T-cell (primary cell): ENCODE measurements around the gene RBM19. TPM values are rescaled to one million over a fixed set of nuclear protein-coding genes. Genes with fewer than 3 reads are reported as not detected.

Experiments used
- ATAC-seq, 4 experiments: fragments of 200-7000 bp in 3 of 4; fragments of 150-1000 bp in 1 of 4; cut with Tn5 transposase; replicated peaks in 1 of 4; 1 replicate in 3 of 4; 2 replicates in 1 of 4; pipeline ENCODE4 v1.10.0; 2021; ENCODE audit warnings: moderate library complexity in 3 of 4, mild to moderate bottlenecking in 2 of 4, moderate number of reproducible peaks in 1 of 4
- CTCF ChIA-PET, 2 donors: fragments of 300-600 bp; sonication (Branson Sonifier 250); formaldehyde crosslinking; loops; one replicate each; lab custom pipeline; 2022; ENCODE audit warnings: antibody characterized with exemption in 2 of 2; lab: Charles Lee
- POLR2A ChIA-PET, 2 donors: fragments of 300-600 bp; sonication (Branson Sonifier 250); formaldehyde crosslinking; loops; one replicate each; lab custom pipeline; 2022; ENCODE audit warnings: antibody characterized with exemption in 2 of 2; lab: Charles Lee
- DNase-seq, 35 experiments: peaks; one replicate each; pipeline versions ENCODE4 v3.0.0 to v3.0.0-alpha.2; 2013 to 2023
- H3K27ac ChIP-seq: one replicate; pipeline ENCODE4 v1.5.1; 2013; ENCODE audit warnings: low read length
- H3K27me3 ChIP-seq, 2 experiments: replicated peaks in 1 of 2; 1 replicate in 1 of 2; 2 replicates in 1 of 2; pipeline versions ENCODE4 v1.6.1 to v1.7.0; 2013; ENCODE audit warnings: low read length in 1 of 2, mixed read lengths in 1 of 2; ENCODE audit not compliant: control insufficient read depth in 2 of 2, insufficient read depth in 2 of 2; ENCODE audit errors: extremely low read depth in 1 of 2
- H3K36me3 ChIP-seq, 2 donors: 1 replicate in 1 of 2; 2 replicates in 1 of 2; pipeline versions ENCODE4 v1.6.1 to v1.7.0; 2013; ENCODE audit warnings: low read length in 1 of 2; ENCODE audit not compliant: control insufficient read depth in 2 of 2, insufficient read depth in 1 of 2; ENCODE audit errors: extremely low read depth in 1 of 2
- H3K4me1 ChIP-seq, 2 experiments: 1 replicate in 1 of 2; 2 replicates in 1 of 2; pipeline versions ENCODE4 v1.6.1 to v1.7.0; 2013; ENCODE audit warnings: low read length in 2 of 2, mixed read lengths in 1 of 2; ENCODE audit not compliant: insufficient read depth in 2 of 2, control insufficient read depth in 1 of 2; ENCODE audit errors: extremely low read depth in 1 of 2
- H3K4me3 ChIP-seq, 2 donors: 1 replicate in 1 of 2; 2 replicates in 1 of 2; pipeline versions ENCODE4 v1.5.1 to v1.7.0; 2013; ENCODE audit warnings: mild to moderate bottlenecking in 2 of 2, low read length in 1 of 2, moderate library complexity in 1 of 2; ENCODE audit not compliant: control insufficient read depth in 1 of 2; ENCODE audit errors: extremely low read depth in 1 of 2
- H3K9me3 ChIP-seq: 2 replicates; pipeline ENCODE4 v1.7.0; 2013
- H3K27ac Mint-ChIP-seq, 2 donors: one replicate each; pipeline ENCODE4 v1.8.0; 2020 to 2021; ENCODE audit warnings: mild to moderate bottlenecking in 2 of 2, mixed read lengths in 2 of 2
- H3K27me3 Mint-ChIP-seq, 2 donors: one replicate each; pipeline ENCODE4 v1.8.0; 2021 to 2022; ENCODE audit warnings: mixed read lengths in 2 of 2
- H3K36me3 Mint-ChIP-seq: one replicate; pipeline ENCODE4 v1.8.0; 2021; ENCODE audit warnings: mixed read lengths
- H3K4me1 Mint-ChIP-seq, 3 donors: one replicate each; pipeline ENCODE4 v1.8.0; 2020 to 2022; ENCODE audit warnings: mixed read lengths in 3 of 3, mild to moderate bottlenecking in 1 of 3
- H3K4me3 Mint-ChIP-seq, 3 donors: one replicate each; pipeline ENCODE4 v1.8.0; 2020 to 2022; ENCODE audit warnings: mild to moderate bottlenecking in 3 of 3, mixed read lengths in 3 of 3, moderate library complexity in 3 of 3
- H3K9me3 Mint-ChIP-seq, 3 donors: one replicate each; pipeline ENCODE4 v1.8.0; 2020 to 2022; ENCODE audit warnings: mixed read lengths in 3 of 3
- WGBS: methylation state at CpG from one replicate; pipeline ENCODE4 v1.1.5; 2013; ENCODE audit warnings: missing lambda C conversion rate; ENCODE audit not compliant: insufficient coverage; 5-methylcytosine and 5-hydroxymethylcytosine counted together
- total RNA-seq, 35 experiments: library from RNA in 6 of 35; stranded (reverse) in 6 of 35; fragments of 120-200 nt in 1 of 35; gene quantifications; one replicate each; pipeline versions ENCODE4 v1.2.1 to v1.2.4 and lab custom pipeline; 2013 to 2026

RBM19 gene
- total RNA-seq, 5 donors from 2014 or later (not counting 1 experiment from before 2014, with no cell fraction given) = 57.9 to 80.3 (median 78.3) TPM

- 93% methylated on average over 3 of the region's 5 CpGs for WGBS
- DNase-seq (no peak), ATAC-seq (no peak)
- Mint-ChIP-seq H3K27ac (no peak overlapping the region), H3K4me3 (no peak overlapping the region), H3K36me3 (peaks cover 66% of the 10 kb centered on the region), H3K27me3 (no peaks in the 10 kb centered on the region), H3K9me3 (no peaks in the 10 kb centered on the region), H3K4me1 (peaks cover 10 to 18% (median 12%) of the 10 kb centered on the region in 3 donors)
- no peaks in the 10 kb centered on the region for H3K9me3 ChIP-seq
- H3K4me1 ChIP-seq = peaks cover 0 to 4% of the 10 kb centered on the region in 2 experiments
- H3K27ac ChIP-seq = no peak overlapping the region
- peaks cover 27 to 78% of the 10 kb centered on the region in 2 donors for H3K36me3 ChIP-seq
- ChIA-PET POLR2A (no interaction called here), CTCF (no interaction called here)
- H3K27me3 ChIP-seq = no peaks in the 10 kb centered on the region
- no peak overlapping the region for H3K4me3 ChIP-seq
Observed at GRCh38 chr12:113929312-113929989, 36.7 kb downstream of the RBM19 start.

- ChIA-PET CTCF (no interaction called here), POLR2A (no interaction called here)
- no peaks in the 10 kb centered on the region for H3K27me3 Mint-ChIP-seq
- H3K36me3 Mint-ChIP-seq = peaks cover 76% of the 10 kb centered on the region
- H3K4me1 ChIP-seq = peaks cover 0 to 4% of the 10 kb centered on the region in 2 experiments
- no peaks in the 10 kb centered on the region for H3K27me3 ChIP-seq
- no peak overlapping the region for H3K27ac ChIP-seq
- H3K4me1 Mint-ChIP-seq = peaks cover 10 to 18% (median 10%) of the 10 kb centered on the region in 3 donors
- H3K36me3 ChIP-seq = peaks cover 21 to 80% of the 10 kb centered on the region in 2 donors
- H3K27ac Mint-ChIP-seq = no peak overlapping the region
- ATAC-seq (no peak), DNase-seq (no peak)
- WGBS = no CpG with 5 or more reads among the region's 8 CpGs
- no peak overlapping the region for H3K4me3 ChIP-seq
- no peaks in the 10 kb centered on the region for H3K9me3 ChIP-seq
- H3K9me3 Mint-ChIP-seq = no peaks in the 10 kb centered on the region
- no peak overlapping the region for H3K4me3 Mint-ChIP-seq
Observed at GRCh38 chr12:113926788-113927187, 39.3 kb downstream of the RBM19 start.

GRCh38 chr12:113924341-113924740, 41.8 kb downstream of the RBM19 start:
- ATAC-seq = no peak
- Histone ChIP-seq H3K9me3 (no peaks in the 10 kb centered on the region), H3K27me3 (no peaks in the 10 kb centered on the region), H3K4me1 (no peaks in the 10 kb centered on the region), H3K36me3 (peaks cover 19 to 84% of the 10 kb centered on the region in 2 donors), H3K4me3 (no peak overlapping the region), H3K27ac (no peak overlapping the region)
- H3K36me3 Mint-ChIP-seq = peaks cover 78% of the 10 kb centered on the region
- no peaks in the 10 kb centered on the region for H3K9me3 Mint-ChIP-seq
- ChIA-PET CTCF (no interaction called here), POLR2A (no interaction called here)
- 78% methylated on average over 3 of the region's 4 CpGs for WGBS
- DNase-seq = no peak
- peaks cover 0 to 5% (median 3%) of the 10 kb centered on the region in 3 donors for H3K4me1 Mint-ChIP-seq
- no peak overlapping the region for H3K4me3 Mint-ChIP-seq
- no peaks in the 10 kb centered on the region for H3K27me3 Mint-ChIP-seq
- no peak overlapping the region for H3K27ac Mint-ChIP-seq

DNA sequence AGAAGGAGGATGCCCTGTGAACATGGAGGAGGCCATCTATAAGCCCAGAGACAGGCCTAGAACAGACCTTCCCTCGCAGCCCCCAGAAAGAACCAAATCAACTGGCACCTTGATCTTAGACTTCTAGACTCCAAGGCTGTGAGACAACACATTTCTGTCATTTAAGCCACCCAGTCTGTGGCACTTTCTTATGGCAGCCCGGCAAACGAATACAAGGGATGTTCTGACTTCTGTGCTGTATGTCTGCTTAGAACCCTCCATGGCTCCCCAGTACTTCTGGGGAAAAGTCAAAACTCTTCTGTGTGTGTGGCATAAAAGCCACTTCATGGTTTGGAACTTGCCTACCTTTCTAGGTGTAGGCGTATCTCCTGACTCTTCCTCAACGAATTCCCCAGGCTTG, 42.9 kb downstream of the RBM19 start:
- Histone ChIP-seq H3K27me3 (no peaks in the 10 kb centered on the region), H3K4me3 (no peak overlapping the region), H3K36me3 (peaks cover 22 to 81% of the 10 kb centered on the region in 2 donors), H3K9me3 (no peaks in the 10 kb centered on the region), H3K4me1 (no peaks in the 10 kb centered on the region), H3K27ac (no peak overlapping the region)
- POLR2A ChIA-PET = no interaction called here
- Mint-ChIP-seq H3K9me3 (no peaks in the 10 kb centered on the region), H3K36me3 (peaks cover 79% of the 10 kb centered on the region), H3K27ac (no peak overlapping the region), H3K27me3 (no peaks in the 10 kb centered on the region), H3K4me3 (no peak overlapping the region), H3K4me1 (no peaks in the 10 kb centered on the region)
- WGBS = 90% methylated on average over 5 of the region's 5 CpGs
- ATAC-seq = no peak
- no peak for DNase-seq
- CTCF ChIA-PET = no interaction called here

GRCh38 chr12:113921430-113921829, 44.7 kb downstream of the RBM19 start:
- 100% methylated on average over 2 of the region's 3 CpGs for WGBS
- Mint-ChIP-seq H3K27me3 (no peaks in the 10 kb centered on the region), H3K27ac (no peak overlapping the region), H3K4me1 (no peaks in the 10 kb centered on the region), H3K9me3 (no peaks in the 10 kb centered on the region), H3K4me3 (no peak overlapping the region), H3K36me3 (peaks cover 81% of the 10 kb centered on the region)
- DNase-seq = no peak
- Histone ChIP-seq H3K4me1 (no peaks in the 10 kb centered on the region), H3K27me3 (no peaks in the 10 kb centered on the region), H3K9me3 (no peaks in the 10 kb centered on the region), H3K36me3 (peaks cover 22 to 87% of the 10 kb centered on the region in 2 donors), H3K27ac (no peak overlapping the region), H3K4me3 (no peak overlapping the region)
- ATAC-seq = no peak
- ChIA-PET CTCF (no interaction called here), POLR2A (no interaction called here)

- Histone ChIP-seq H3K9me3 (no peaks in the 10 kb centered on the region), H3K4me3 (no peak overlapping the region), H3K27me3 (no peaks in the 10 kb centered on the region), H3K4me1 (no peaks in the 10 kb centered on the region), H3K36me3 (peaks cover 26 to 81% of the 10 kb centered on the region in 2 donors), H3K27ac (no peak overlapping the region)
- no peaks in the 10 kb centered on the region for H3K4me1 Mint-ChIP-seq
- POLR2A ChIA-PET = interaction anchor here in 1 of 2 donors (0.5 kb wide), 1 partner anchor 1058 kb away, joined by 4 read pairs; no protein-coding TSS in a partner anchor
- no peak for DNase-seq
- peaks cover 75% of the 10 kb centered on the region for H3K36me3 Mint-ChIP-seq
- ATAC-seq = no peak
- H3K9me3 Mint-ChIP-seq = no peaks in the 10 kb centered on the region
- CTCF ChIA-PET = interaction anchor here in 1 of 2 donors (0.6 kb wide), 1 partner anchor 61 kb away, joined by 3 read pairs; no protein-coding TSS in a partner anchor
- 91% methylated on average over 5 of the region's 5 CpGs for WGBS
- H3K27ac Mint-ChIP-seq = peak overlapping the region in 1 of 2 donors; percentile 22
- H3K27me3 Mint-ChIP-seq = no peaks in the 10 kb centered on the region
- no peak overlapping the region for H3K4me3 Mint-ChIP-seq
Observed at GRCh38 chr12:113919791-113920190, 46.3 kb downstream of the RBM19 start.
